GM19467 (cell line): ENCODE results near the gene ADCY5.
"Not testable (repeated sequence)": the region's sequence is repeated elsewhere in the genome, so short reads cannot be mapped to it uniquely, and the experiment has no call there.

ENCODE experiments used
- ATAC-seq: cut with Tn5 transposase; IDR thresholded peaks from one replicate; pipeline ENCODE4 v1.9.1; 2021; ENCODE audit warnings: mild to moderate bottlenecking, moderate library complexity; ENCODE audit not compliant: unreplicated experiment

The ADCY5 gene

DNA sequence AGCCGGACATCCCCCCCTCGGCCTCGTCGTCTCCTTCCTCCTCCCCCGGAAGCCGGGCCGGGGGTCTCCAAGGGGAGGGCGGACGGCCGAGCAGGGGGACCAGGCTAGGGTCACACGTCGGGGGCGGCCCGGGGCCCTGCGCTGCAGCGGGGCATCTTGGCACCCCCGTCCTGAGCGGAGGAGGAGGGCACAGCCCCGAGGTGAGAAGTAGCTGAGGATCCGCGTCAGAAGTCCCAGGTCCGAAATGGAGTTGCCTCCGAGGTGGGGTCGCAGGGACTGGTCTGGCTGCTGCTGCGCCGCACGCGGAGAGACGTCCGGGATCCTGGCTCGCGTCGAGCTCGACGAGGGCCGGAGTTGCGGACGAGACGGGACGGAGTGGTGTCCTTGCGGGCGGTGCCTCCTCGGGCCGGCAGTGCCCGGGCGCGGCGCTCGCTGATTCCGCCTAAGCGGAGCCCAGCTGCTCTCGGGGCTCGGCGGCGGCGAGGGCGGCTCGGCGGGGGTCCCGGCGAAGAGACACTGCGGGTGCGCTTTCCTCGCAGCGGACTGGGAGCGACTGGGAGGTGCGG lies at the start of gene ADCY5:
Gene ADCY5, minus strand, starts transcription at position 555 of the 566 bp plus-strand sequence. Its CDS starts 545 bp downstream, at position 10.
- no peak for ATAC-seq

DNA sequence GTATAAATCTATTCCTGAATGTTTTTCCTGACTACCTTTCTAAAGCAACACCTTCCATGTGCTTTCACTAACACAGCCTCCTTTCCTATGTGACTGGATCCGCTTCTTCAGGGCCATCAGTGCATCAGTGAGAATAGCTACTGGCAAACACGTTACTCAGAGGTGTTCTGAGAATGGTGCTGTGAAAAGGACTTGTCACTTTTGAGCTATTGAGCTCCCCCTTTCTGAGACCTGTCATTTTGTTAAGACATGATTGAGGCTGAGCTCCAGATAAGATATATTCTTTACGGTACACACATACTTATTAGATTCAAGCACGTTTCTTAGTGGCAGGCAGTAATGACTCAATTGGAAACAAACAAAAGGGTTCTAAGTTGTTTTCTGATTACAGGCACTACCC lies 45.0 kb upstream of the ADCY5 start:
- ATAC-seq: no peak

DNA sequence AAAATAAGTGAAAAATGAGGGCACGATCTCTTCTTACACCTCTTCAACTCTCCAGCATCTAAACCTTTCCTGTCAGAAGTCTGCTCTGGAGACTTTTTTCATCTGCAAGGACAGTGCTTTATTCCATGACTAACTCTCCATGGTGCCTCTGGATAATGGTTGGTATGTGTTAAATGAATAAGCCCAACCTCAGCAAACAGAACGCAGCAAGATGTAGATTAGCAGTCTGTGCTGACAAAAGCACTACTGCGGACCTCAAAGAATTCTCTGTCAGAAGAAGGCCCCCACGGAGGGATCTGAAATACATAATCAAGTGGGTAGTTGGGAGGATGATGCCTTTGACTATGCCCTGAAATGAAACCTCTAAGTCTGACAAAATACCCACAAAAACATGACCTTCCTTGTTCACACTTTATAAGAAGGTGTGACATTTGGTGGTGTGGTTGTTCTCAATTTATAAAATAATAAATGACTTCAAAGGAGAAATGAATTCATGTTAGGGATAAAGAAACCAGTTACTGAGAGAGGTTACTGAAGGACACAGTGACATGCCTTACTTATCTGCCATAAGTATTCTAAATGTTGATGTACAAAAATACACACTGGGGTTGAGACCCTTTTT lies 43.2 kb upstream of the ADCY5 start:
- no peak for ATAC-seq

DNA sequence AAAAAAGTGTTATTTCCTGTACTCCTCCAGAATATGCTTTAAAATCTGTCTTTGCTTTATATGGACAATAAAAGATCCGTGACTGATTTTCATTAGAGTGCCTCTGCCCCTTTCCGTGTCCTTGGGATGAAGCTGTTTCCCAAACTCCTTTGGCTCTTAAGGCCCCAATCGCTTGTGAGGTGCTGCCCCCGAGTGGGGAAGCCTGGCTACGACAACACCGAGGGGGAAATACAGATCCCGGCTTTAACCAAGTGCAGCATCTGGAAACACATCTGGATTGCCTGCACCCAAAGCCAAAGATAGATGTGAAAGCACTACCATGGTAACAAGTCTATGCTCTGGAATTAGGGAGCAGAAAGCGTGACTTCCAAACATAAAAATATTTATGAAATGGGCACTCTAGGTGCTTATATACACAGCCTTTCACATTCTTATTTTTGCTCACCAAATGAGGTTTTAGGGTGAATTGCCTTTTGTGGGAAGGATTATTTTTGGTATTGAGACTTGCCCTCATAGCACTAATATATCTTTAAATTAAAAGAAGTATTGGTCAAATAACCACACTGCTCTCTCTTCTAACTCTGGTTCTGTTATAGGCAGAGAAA lies 40.6 kb upstream of the ADCY5 start:
- no peak for ATAC-seq

DNA sequence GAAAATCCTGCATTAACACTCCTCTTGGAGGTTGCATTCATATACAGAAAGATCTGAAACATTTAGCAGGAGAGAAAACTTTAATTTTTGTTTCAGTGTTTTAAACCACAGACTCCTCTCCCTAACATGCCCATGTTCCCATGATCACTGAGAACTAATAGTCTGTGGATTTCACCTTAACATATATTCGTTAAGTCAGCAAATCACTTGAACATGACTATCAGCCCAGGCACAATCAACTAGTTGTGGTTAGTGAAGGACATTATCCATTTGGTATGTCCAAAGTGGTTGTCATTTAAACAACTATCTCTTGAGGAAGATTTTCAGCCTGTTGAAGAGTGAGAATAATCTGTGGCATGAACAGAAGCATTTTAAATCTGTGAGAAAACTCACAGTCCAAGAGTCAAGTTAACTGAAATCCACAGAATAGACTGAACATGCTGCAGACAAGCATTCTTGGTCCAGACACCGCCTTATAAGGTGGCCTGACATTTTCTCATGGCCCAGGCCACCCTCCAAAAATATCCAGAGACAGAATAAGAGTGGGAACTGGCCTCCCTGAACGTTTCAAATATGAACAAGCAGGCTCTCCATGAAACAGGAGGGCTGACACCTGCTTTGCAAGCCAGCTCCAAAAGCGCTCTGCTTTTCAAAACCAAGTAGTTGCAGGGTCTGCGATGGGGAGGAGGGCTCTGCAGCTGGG lies 39.9 kb upstream of the ADCY5 start:
- no peak for ATAC-seq

DNA sequence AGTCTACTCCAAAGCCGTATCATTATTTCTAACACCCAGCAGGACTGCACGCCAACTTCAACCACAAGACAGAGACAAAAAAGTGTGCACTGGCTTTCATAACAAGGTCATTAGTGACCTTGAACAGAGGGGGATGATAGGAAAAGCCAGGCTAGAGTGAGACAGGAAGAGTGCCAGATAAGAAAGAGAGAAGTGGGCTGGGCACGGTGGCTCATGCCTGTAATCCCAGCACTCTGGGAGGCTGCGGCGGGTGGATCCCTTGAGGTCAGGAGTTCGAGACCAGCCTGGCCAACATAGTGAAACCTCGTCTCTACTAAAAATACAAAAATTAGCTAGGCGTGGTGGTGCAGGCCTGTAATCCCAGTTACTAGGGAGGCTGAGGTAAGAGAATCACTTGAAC lies 38.2 kb upstream of the ADCY5 start:
- not testable (repeated sequence) for ATAC-seq

DNA sequence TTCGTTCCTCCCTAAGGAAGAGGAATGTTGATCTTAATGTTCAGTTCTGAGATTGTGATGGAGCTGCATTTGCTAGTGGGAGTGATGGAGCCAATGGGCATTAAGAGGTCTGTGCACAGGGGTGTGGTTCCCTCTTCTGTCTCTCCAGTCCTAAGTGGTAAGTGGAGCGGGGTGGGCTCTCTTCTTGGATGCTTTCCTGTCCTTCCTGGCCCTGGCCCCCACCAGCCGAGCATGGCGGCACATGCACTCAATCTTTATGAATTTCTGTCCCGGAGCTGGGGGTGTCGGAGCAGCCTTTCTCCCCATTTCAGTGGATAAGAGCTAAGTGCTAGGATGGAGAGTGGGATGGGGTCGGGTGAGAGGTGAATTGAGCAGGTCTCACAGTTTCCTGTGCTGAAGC lies 37.6 kb upstream of the ADCY5 start:
- no peak for ATAC-seq

DNA sequence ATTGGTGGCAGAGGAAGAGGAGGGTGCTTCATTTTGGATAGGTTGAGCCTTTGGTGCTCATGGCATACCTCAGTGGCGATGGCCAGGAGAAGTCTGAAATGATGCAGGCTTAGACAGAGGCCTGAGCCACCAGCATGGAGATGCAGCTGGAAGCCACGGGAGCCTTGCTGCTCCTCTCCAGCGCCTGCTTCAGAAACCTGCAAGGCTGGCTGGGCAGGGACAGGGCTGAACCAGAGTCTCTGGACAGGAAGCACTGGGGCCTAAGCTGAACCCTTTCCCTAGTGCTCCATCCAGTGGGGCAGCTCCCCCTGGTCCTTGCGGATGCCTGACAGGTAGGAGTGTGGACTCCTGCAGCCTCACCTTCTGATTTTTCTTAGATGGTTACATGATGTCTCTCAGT lies 36.7 kb upstream of the ADCY5 start:
- ATAC-seq: no peak

DNA sequence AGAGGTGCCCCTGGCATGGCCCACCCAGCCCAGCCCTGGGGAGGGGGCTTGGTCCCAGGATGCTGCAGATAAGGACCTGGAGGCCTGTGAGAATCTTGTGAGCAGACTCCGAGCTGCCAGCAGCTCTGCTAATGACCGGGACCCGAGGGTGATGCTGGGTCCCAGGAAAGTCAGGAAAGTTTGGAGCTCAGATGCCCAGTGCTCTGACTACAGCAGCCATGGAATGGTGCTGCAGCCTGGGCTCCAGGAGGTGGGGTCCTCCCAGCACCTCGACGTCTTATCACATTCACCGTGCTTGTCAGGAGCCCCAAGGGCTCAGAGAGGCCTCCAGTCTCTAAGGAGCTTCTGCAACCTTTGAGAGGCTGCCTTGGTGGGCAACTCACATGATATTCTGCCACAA lies 34.3 kb upstream of the ADCY5 start:
- ATAC-seq: no peak

DNA sequence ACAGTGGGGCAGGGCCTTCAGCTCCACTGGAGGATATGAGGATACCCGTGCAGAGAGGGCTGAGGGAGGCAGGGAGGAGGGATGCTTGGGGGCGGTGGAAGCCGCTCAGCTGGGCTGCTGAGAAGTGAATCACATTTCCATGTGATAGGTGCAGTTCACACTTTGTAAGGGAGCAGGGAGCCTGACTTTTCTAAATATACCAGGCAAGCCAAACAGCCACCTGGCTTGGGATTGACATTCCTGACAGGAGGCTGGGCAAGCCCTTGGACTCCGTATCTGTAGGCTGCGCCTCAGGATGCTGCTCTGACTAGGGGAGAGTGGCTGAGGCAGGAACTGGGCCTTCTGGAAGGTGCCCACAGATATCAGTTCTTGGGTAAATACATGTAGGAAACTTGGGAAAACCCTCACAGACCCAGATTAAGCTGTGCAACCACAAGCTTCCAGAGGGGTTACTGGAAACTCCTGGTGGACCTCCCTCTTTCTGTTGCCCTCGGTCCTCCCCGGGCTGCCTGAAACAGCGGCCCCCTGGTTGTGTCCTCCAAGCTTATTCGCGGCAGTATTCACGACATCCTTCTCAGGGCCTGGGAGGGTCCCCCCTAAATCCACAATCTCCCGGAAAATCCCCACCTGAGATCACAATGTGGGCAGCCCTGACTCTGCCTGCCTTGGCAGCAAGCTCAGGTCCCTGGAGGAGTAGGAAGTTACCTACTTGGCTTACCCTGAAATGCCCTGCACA lies 33.0 kb upstream of the ADCY5 start:
- ATAC-seq: no peak

DNA sequence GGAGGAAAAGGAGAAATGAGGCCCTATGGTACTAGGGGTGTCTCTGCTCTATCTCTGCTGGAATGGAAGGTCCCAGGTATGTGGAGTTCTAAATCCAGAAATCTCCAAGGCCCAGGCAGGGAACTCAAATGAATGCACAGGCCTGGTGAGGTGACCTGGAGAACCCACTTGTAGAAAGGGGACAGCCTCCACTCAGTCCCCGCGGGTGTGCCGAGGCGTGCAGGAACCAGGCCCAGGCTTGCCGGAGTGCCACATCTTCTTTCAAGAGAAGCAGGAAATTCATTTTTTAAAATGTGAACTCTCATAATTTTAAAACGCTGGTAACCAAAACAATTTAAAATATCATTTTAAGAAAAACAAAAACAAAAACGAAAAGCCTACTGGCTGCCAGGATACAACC lies 32.2 kb upstream of the ADCY5 start:
- no peak for ATAC-seq

DNA sequence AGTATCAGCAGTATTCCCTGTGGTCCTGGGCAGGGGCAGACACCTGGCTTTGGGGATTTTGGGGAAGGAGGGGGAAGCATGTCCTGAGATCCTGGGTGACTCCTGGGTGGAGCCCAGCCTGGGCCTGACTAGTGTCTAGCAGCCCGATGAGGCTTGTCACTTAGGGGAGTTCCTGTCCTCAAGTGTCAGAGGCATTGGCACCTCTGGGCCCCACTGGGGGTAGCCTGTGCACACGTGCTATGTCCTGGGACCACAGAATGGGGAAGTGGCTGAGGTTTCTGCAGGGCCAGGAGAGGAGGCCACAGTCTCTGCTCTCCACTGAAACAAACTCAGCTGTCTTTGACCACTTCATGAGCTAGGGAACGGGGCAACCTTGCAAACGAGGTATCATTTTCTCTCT lies 31.5 kb upstream of the ADCY5 start:
- no peak for ATAC-seq

DNA sequence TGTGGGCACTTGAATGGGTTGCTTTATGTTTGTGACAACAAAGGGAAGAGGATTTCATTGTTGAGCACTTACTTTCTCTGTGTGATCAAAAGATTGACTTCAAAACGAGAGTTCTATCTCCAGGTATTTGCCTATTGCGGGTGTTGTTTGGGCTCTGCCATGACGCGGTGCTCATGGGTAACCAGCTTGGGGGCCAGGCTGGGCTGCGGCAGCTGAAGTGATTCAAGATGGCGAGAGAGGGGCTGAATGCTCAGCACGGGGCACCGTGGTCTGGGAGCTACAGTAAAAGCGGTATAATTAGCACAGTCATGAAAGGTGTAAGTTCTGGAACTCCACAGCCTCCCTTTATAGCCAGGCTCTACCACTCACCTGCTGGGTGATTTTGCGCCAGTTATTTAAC lies 31.0 kb upstream of the ADCY5 start:
- no peak for ATAC-seq

DNA sequence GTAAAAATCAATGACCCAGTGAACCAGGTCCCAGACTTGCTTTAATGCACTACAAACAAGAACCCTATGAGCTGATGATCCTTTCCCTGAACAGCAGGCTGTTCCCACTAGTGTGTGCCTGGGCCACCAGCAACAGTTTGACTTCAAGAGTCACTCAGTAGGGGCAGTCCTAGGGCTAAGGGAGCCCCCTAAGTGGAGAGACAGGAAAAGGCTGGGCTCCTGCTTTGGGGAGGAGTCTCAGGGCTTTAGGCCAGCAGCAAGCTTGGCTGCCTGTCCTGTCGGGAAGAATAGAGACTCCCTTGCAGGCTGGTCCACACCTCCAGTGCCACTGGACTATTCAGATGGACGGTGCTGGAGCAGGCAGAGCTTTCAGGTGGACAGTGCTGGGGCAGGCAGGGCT lies 29.4 kb upstream of the ADCY5 start:
- no peak for ATAC-seq

DNA sequence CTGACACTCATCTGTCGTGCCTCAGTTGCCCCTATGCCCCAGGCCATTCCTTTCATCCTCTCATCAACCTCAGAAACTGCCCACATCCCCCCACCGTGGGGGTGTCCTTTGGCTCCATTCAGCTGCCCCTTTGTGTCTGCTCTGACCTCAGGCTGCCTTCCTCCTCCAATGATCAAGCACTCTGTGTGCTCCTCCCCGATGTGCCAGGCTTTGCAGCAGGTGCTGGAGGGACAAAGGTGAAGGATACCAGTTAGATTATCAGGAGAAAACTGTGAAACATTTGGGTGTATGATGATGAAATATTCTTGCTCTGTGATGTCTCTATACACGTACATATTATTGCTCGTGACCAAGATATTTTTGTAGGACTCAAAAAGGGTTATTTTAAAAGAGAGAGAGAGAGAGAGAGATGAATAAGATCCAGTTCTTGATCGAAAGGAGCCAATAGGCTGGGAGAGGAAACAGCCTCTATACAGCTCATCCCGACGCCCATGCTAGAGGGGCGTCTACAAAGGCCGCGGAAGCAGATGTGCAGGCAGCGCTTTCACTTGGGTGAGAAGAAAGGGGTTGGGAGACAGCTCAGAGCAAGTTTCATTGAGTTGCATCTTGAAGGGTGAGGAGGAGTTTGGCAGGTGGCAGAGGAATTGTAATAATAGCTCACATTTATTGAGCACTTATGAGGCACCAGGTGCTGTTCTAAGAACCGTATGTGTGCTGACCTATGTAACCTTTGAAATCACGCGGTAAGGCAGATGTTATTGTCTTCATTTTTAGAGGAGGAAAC lies 28.3 kb upstream of the ADCY5 start:
- no peak for ATAC-seq

DNA sequence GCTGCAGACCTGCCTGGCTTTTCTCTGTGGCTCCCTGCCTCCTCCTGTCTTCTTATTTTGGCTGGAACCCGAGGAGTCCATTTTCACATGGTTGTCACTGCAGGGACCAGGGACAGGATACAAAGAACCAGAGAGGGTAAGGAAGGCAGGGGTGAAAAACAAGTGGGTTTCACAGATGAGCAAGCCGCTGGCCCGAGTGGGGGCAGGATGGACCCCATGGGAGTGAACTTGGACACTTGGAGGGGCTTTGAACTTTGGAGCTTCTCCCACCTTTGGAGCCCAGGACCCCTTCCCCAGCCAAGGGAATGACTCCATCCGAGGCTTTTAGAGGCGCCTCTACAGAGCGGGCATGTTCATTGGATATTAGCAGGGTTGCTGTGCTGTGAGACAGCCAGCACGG lies 26.9 kb upstream of the ADCY5 start:
- no peak for ATAC-seq

DNA sequence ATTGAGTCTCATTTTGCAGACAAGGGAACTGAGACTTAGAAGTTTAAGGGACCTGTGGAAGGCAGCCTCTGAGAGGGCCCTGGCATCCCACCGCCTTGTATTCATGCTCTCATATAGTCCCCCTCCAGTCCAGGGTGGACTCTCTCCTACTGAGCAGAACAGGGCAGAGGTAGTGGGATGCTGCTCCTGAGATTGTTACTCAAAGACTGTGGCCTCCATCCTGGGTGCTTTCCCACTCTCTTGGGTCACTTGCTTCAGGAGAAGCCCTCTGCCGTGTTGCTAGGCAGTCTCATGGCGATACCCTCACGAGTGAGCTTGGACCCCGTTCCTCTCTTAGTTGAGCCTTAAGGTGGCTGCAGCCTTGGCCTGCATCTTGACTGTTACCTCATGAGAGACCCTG lies 22.2 kb upstream of the ADCY5 start:
- no peak for ATAC-seq

DNA sequence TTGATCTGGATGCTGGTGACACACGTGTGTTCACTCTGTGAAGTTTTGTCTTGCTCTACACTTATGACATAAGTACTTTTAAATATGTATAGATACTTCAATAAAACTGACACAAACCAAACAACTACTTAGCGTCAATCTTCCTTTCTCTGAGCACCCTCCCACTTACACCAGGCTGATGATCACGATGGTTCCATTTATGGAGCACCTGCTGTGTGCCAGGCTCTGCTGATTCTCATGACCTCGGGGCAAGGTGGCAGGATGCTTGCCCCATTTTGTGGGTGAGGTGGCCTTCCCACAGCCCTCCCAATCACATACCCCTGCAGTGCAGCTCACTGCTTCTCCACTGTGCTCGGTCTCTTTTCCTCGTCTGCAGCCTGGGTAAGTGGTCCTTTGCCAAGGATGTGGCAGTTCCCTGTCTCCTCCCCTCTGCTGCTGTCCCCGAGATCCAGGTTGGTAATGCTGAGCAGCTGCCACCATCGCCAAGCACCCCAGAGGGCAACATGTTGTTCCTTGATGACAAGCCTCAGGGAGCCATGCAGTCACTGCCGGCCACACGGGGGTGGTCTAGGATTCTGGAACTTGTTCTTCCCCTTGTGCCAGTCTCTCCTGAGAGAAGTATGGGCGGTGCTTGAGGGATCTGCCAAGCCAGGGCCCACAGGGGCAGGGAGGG lies 20.6 kb upstream of the ADCY5 start:
- no peak for ATAC-seq

DNA sequence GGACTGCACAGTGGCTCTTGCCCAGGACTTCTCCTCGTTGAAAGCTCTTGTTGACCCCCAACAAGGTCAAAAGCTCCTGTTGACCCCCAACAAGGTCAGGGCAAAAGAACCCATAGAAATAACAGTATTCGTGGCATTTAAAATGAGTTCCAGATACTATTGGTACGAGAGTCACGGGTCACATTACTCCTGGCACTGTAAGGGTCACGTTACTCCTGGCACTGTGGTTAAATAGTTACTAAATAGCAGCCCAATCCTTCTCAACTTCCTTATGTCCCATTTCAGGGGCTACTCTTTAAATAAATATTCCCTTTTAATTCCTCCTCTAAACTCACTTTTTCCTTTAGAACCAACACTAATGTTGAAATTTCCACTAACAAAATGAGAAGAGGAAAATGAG lies 18.2 kb upstream of the ADCY5 start:
- no peak for ATAC-seq

DNA sequence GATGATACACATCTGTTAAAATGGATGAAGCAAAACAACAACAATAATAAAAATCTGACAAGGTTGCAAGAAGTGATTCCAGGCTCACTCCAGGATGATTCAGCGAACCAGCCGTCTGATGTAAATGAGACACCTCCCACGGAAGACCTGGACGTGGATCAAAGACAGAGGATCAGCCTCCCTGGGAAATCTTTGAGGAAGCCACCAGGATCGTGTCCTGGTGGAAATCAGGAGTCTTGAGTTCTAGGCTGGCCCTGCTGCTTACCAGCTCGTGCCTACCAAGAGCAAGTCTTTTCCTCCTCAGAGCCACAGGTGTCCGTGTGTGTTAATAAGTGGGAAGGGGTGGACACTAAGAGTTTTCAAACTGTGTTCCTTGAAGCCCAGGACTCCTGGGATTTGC lies 15.3 kb upstream of the ADCY5 start:
- no peak for ATAC-seq
